HG03460 (cell line): ENCODE measurements around the gene PLSCR5.

ENCODE experiments used
- ATAC-seq: cut with Tn5 transposase; IDR thresholded peaks from one replicate; pipeline ENCODE4 v1.9.1; 2021; ENCODE audit not compliant: unreplicated experiment

Gene PLSCR5

GRCh38 chr3:146544929-146545528 lies 60.1 kb downstream of the PLSCR5 start:
- no peak for ATAC-seq

GRCh38 chr3:146544002-146544928 lies 60.9 kb downstream of the PLSCR5 start, which contains the start of gene PLSCR1:
Gene PLSCR1 (minus strand): TSS chr3:146544607. CDS start chr3:146536552, 8,055 bp downstream.
- peak; percentile 84 for ATAC-seq

GRCh38 chr3:146543461-146544001 lies 61.6 kb downstream of the PLSCR5 start:
- ATAC-seq, result peak; percentile 11

GRCh38 chr3:146542978-146543377 lies 62.2 kb downstream of the PLSCR5 start:
- no peak for ATAC-seq

- ATAC-seq, result no peak
Measured at GRCh38 chr3:146542179-146542578, 63.0 kb downstream of the PLSCR5 start.

GRCh38 chr3:146540978-146541377 lies 64.2 kb downstream of the PLSCR5 start:
- no peak for ATAC-seq

- no peak for ATAC-seq
Measured at GRCh38 chr3:146540236-146540635, 64.9 kb downstream of the PLSCR5 start.

- ATAC-seq, result no peak
Measured at GRCh38 chr3:146539315-146539714, 65.8 kb downstream of the PLSCR5 start.

- no peak for ATAC-seq
Measured at GRCh38 chr3:146537603-146538002, 67.5 kb downstream of the PLSCR5 start.

GRCh38 chr3:146536681-146537080 lies 68.5 kb downstream of the PLSCR5 start:
- ATAC-seq, result no peak
